ENCODE results near the gene WDSUB1. TPM values are rescaled to one million over a fixed set of nuclear protein-coding genes. Genes with fewer than 3 reads are reported as not detected.

The WDSUB1 gene
- total RNA-seq, 1 donor from 2014 or later, result 22.4 TPM

DNA sequence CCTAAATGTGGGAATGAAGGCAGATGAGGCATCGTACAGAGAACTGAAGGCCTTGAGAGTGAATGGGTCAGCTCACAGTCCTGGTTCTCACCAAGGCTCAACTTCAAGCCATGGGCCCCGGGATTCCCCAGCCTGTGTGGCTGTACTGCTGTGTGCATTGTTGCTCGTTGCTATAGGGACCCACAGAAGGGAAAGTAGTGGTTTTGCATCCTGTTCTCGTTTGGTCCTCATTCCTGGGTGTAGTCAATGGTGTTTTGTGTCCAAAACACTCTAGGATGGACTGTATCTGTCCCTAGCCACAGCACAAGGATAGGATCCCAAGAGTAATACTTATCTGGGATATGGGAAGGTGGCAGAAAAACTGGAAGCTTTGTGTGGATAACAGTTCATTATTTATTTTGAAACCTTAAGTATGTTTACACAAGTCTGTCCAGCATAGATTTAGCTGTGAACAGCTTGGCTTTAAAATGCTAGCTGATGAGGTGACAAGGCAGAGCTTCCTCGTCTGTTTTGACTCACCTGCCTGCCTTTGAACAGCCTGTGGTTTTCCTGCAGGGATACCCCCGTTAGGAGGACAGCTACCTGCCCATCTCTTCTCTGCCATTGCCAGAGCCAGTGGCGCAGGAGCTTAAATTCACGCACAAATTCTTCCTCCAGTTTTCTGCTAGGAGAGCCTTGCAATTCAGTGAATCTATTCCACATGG lies 85.0 kb downstream of the WDSUB1 start:
- FAIRE-seq, result no peak

GRCh38 chr2:159200498-159200897 lies 86.0 kb downstream of the WDSUB1 start:
- no peak for DNase-seq (ENCODE audit: low spot score in 2 of 2)
- FAIRE-seq, result no peak

More for the DNA sequence above, 85.0 kb downstream of the WDSUB1 start:
- DNase-seq (ENCODE audit: low spot score in 2 of 2), result no peak

DNA sequence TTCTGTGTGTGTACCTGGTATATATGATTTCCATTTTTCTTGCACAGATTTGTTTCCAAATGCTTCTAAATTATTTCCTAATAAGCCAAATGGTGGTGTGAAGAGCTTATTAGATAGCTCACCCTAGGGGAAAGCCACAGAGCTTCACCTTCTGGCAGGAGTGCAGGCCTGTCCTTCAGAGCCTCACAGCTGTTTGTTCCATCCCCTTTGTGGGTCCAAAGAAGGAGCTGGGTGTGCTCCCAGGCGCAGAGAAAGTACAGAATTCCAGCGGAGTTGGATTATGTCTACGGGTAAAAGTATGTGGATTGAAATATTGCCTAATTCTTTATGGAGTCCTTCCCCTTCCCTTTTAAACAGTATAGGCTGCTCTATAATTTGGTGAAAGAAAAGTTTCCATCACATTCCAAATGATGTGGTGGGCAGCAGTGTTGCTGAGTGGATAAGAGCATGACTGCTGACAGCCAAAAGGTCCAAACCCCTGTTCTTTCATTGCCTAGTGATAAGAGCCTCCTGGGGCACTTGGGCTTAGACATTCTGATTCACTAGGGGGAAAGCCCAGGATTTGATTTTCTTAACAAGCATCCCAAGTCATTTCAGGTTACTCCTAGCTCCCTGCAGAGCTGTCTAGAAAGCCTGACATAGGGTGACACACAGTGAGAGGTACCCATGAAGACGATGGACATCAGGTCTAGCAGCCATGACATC lies 86.6 kb downstream of the WDSUB1 start:
- DNase-seq (ENCODE audit: low spot score in 2 of 2) (no peak), FAIRE-seq (no peak)

- DNase-seq (ENCODE audit: low spot score in 2 of 2), result no peak
- FAIRE-seq, result no peak
Measured at GRCh38 chr2:159199236-159199635, 87.3 kb downstream of the WDSUB1 start.

DNA sequence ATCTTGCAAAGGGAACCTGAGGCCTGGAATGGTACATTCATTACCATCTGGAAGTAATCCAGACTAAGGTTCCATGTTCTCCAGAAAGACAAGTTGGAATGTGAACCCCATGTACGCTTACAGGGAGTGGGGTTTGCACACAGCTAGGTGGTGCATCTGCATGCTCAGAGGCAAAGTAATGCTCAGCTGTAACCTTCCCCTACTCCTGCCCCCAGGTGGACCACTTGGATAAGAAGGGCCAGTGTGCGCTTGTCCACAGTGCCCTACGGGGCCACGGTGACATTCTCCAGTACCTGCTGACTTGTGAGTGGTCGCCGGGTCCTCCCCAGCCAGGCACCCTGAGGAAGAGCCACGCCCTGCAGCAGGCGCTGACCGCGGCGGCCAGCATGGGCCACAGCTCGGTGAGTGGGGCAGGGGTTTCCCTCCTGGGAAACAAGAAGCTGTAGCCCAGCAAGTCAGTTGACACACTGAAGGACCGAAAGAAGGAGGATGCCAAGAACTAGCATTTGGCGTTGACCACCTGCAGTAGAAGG lies 90.0 kb downstream of the WDSUB1 start:
- FAIRE-seq (no peak), DNase-seq (ENCODE audit: low spot score in 2 of 2) (no peak)

- no peak for FAIRE-seq
- no peak for DNase-seq (ENCODE audit: low spot score in 2 of 2)
Measured at GRCh38 chr2:159195697-159196096, 90.8 kb downstream of the WDSUB1 start.

- DNase-seq (ENCODE audit: low spot score in 2 of 2) (no peak), FAIRE-seq (no peak)
Measured at GRCh38 chr2:159194241-159194640, 92.3 kb downstream of the WDSUB1 start.

DNA sequence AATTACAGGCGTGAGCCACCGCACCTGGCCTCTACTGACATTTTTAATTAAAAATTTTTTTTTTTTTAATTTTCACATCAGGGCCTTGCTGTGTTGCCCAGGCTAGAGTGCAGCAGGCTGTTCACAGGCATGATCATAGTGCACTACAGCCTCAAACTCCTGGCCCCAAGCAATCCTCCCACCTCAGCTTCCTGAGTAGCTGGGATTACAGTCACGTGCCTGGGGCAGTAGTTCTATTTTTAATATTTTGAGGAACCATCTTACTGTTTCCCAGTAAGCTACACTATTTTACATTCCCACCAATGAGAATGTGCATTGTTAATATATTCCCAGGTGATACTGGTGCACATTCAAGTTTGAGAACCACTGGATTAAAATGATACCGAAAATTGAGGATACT lies 92.7 kb downstream of the WDSUB1 start:
- DNase-seq (ENCODE audit: low spot score in 2 of 2) (no peak), FAIRE-seq (no peak)

- DNase-seq (ENCODE audit: low spot score in 2 of 2), result no peak
- no peak for FAIRE-seq
Measured at GRCh38 chr2:159192371-159192918, 94.1 kb downstream of the WDSUB1 start.

DNA sequence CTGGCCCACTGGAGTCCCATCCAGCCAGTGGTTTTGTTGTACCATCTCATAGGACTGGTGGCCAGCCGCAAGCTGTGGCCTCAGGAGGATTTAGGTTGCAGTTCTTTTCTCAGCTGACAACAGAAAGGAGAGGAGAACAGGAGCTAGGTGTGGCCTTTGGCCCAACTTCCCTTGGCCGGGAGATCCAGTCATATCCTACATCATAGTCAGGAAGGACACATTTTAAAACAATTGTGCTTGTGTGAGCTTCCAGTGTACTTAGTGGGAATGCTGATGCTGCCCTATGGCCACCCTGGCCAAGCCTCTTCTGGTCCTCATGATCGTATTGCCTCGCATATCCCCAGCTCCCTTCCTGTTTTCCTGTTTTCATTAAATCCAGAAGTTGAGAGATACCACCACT lies 98.1 kb downstream of the WDSUB1 start:
- FAIRE-seq (no peak), DNase-seq (ENCODE audit: low spot score in 2 of 2) (no peak)

- FAIRE-seq, result no peak
- no peak for DNase-seq (ENCODE audit: low spot score in 2 of 2)
Measured at GRCh38 chr2:159187106-159187505, 99.4 kb downstream of the WDSUB1 start.

DNA sequence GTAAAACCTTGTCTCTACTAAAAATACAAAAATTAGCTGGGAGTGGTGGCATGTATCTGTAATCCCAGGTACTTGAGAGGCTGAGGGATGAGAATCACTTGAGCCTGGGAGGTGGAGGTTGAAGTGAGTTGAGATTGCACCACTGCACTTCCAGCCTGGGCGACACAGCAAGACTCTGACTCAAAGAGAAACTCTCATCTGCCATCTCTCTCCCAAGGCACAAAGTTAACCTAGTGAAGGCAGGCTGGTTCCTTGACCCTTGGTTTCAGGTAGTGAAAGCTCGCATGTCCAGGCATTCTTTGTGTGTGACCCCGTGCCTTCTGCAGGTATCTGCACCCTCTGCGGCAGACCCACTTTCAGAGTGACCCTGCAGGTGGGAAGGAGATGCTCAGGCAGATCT lies 100.0 kb downstream of the WDSUB1 start:
- DNase-seq (ENCODE audit: low spot score in 2 of 2), result no peak
- FAIRE-seq, result no peak

Small RNA genes within 50 kb of the gene (small RNA-seq; reads per million reads assigned to genes)
- gene MIR6888, result not detected

All from frontal cortex (tissue), 4 donors.